ENCODE results near the gene CDC14B.
"Not testable (repeated sequence)": the region's sequence is repeated elsewhere in the genome, so short reads cannot be mapped to it uniquely, and the experiment has no call there.

The CDC14B gene

DNA sequence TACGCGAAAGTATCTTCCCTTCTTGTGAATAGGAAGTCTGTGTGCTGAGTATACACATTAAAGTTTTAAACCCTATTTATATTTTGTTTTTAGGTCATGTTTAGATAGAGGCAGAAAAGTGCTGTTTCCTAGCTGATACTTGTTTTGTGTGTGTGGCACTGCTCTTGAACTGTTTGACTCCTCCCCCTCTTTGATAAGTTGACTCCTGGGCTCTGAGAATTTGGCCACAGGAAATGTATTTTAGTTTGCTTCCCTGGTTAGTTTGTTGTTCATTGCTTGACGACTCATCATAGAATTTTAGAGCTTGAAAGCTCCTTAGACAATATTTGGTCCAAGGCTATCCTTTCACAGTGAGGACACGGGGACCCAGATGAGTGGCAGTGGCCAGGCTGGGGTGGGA, 2.0 kb upstream of the CDC14B start:
- no peak for DNase-seq (ENCODE audit: low spot score)

- no peak for DNase-seq (ENCODE audit: low spot score)
Measured at GRCh38 chr9:96620832-96621269, 1.2 kb upstream of the CDC14B start.

DNA sequence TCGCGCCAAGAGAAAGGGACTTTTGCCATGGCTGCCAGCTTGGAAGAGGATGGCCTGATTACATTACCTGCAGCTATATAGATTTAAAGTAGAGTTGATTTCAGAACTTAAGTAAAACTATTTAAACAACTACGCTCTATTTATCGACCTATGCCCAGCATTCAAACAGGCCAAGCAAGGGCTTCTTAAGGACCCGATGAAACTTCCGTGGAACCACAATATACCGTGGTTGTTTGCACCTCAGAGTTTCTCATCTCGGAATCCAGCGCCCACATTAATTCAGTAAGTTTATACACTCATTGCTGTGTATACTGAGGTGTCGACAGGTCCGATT, 505 bp upstream of the CDC14B start:
- no peak for DNase-seq (ENCODE audit: low spot score)

- no peak for DNase-seq (ENCODE audit: low spot score)
Measured at GRCh38 chr9:96619124-96619465, 548 bp downstream of the CDC14B start.

DNA sequence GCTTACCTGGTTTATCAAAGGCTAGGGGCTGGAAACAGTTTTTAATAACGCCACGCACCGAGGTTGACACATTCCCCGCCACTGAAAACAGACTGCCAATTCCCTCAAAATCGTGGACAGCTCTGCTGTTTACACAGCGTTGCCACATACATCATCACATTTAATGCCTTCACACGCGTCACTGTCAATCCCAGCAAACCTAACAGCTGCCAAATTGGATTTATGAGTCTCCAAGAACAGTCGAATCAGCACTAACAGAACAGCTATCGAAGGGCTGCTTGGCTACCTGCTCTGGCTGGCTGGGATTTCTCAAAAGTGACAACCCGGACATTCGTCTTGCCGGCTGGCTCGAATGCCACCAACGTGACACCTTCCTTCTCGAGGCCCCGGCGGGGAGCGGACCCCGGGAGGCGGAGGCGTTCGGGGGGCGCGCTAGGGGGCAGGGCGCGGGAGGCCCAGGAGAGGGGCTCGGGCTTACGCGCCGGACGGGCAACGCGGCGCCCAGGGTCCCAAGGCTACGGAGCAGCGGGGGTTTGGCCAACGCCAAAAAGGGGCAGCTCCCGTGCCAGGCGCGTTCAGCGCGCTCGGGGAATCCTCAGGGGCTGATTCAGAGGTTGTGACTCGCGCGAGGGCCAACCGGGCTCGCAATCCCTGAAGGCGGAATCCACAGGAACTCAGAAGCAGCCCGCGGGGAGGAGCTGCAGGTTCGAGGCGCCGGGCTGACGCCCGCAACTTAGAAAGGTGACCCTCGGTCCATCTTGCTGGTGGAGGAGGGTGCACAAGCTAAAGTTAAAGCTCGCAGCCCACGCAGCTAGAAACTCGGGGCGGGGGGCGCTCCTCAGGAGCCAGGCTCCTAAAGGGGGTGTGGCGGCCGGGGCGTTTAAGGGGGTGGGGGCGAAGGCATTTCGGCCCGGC, 1.2 kb downstream of the CDC14B start:
- DNase-seq (ENCODE audit: low spot score) = peak; percentile 57

GRCh38 chr9:96617439-96618185, 2.0 kb downstream of the CDC14B start:
- DNase-seq (ENCODE audit: low spot score) = no peak

- DNase-seq (ENCODE audit: low spot score) = no peak
Measured at GRCh38 chr9:96616817-96617438, 2.7 kb downstream of the CDC14B start.

- DNase-seq (ENCODE audit: low spot score) = no peak
Measured at GRCh38 chr9:96615411-96615810, 4.2 kb downstream of the CDC14B start.

DNA sequence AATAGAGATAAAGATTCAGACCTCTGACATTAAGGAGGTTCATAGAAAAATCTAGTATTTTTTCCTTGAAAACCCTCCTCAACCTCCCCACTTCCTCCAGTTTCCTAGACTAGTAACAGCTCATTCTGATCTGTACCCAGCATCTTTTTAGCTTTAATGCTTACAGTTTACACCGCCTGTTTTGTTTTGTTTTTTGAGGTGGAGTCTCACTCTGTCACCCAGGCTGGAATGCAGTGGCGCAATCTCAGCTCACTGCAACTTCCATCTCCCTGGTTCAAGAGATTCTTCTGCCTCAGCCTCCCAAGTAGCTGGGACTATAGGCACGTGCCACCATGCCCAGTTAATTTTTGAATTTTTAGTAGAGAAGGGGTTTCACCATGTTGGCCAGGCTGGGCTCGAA, 5.0 kb downstream of the CDC14B start:
- not testable (repeated sequence) for DNase-seq (ENCODE audit: low spot score)

DNA sequence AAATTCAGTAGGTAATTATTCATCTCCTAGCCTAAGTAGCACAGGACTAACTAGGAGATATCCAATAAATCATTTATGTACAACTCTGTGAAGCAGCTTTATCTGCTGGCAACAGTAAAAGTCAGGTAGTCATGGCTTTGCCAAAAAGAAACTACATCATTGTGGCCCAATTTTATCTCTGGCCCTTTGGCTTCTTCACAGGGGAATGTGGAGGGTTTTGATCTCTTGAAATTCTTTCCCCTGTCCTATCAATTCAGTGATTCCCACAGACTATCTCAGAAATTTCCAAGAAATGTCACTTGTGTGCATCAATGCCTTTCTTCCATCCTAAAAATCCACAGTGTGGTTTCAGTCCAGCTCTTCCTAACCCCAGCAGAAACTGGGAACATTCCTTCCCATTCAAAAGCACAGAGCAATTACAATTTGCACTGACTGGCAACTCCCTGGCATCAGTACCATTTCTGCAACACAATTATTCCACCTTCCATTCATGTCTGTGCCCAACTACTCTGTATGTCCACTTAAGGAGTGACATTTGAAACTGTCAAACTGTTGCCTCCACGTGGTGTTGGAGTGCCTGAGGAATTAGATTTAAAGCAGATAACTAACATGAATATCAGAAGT, 6.6 kb downstream of the CDC14B start:
- no peak for DNase-seq (ENCODE audit: low spot score)

DNA sequence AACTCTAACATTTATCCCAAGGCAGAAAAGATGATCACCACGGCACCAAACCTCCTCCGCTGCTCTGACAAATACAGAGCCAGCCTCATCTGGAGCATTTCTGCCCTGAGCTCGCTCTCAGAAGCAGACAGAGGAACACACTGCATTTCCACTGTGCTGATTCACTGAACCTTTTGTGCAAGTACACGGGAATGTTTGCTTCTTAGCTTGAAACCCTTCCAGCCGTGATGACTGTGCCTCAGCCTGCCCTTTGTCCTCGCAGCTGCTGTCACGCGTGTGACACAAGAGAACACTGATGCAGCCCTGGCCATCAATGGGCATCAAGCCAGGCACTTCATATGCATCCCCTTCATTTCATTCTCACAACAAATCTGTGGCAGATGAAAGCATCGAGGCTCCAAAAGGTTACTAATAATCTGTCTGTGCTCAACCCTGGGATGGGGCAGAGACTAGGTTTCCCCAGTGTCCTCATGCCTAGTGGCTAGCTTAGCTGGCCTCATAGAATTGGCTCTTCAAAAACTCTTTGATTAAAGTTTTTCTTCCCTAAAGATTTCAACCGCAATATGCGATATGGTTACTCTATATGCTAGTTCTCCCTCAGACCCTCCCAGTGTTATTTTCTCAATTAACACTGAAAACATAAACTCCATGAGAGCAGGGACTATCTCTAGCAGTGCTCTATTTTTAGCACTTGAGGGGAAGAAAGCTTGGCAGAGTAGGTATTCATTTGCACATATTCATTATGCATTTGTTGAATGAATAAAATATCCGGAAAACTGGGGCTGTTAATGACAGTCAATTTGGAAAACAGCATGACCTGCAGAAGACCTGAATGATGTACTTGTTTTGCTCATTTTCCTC, 7.3 kb downstream of the CDC14B start:
- DNase-seq (ENCODE audit: low spot score) = peak; percentile 42

DNA sequence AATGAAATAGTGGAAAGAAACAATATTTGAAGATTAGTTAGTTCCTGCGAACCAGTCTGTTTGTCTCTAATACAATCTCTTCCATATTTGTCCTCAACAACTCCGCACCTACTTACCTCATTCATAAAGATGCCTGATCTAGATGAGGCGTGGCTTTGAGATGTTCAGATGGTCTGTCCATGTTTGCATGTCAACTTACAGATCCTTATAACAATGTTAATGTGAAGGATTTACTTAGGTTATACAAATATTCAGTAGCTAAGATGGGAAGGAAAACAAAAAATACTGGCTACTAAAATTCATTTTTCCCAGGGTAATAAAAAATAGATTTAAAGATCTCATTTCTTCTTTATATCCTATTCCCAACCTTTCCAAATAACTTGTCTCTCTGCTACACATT, 8.3 kb downstream of the CDC14B start:
- DNase-seq (ENCODE audit: low spot score) = no peak

GRCh38 chr9:96609732-96610131, 9.9 kb downstream of the CDC14B start:
- DNase-seq (ENCODE audit: low spot score) = no peak

- no peak for DNase-seq (ENCODE audit: low spot score)
Measured at GRCh38 chr9:96607971-96608370, 11.7 kb downstream of the CDC14B start.

DNA sequence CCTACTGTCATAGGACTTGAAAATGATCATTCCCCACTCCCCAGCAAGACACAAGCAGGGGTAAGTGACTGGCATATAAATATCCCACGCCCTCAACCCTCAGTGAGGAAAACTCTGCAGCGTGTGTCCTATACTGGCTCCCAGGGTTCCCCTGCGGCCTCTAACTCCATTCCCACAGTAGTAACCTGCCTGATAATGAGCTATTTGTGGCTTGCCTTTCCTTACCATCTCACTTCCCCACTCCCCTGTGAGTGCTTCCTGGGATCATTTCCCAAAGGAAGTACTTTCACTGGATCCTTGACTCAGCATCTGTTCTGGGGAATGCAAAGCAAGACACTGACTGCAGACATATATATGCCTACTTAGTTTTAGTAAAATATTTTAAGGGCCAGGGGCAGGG, 14.3 kb downstream of the CDC14B start:
- no peak for DNase-seq (ENCODE audit: low spot score)

DNA sequence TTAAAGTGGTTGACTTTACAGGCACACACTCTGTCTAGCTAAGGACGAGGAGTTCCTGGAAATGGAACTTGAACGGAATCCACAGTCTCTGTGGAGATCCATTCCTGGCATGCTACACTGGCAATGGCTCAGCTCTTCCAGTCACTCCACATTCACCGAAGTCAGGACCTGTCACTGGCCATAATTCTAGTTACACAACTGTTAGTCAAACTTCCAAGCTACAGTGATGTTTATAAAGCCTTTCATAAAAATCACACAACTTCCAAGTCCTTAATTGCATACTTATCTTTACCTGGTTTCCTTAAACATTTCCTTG, 15.7 kb downstream of the CDC14B start:
- no peak for DNase-seq (ENCODE audit: low spot score)

DNA sequence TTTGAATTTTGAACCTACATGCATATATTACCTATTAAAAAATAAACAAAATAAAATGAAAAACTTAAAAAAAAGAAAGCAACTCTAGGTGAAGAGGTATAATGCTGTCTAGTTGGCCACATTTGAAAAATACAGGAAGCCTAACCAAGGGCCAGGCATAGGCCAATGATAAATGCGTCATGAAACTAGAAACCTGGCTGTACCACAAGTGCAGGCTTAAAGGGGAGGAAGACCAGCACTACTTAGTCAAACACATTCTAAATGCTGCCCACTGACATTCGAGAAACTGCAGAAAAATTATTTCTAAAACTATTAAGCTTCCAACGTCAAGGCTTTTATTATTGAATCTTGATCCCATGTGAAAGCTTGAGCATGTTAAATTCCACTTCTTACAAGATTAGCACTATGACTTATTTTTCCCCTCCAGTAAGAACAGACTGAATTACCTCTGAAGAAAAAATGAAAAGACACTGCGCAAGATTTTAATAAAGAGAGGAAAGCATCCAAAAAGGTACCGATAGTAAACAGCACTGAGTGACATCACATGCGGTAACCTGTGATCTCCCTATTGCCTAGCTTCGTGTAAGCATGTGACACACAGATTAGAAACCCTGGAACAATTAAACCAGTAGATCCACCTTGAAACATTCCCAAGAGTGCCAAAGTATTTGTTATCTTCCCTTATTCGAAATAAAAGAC, 16.2 kb downstream of the CDC14B start:
- no peak for DNase-seq (ENCODE audit: low spot score)

- DNase-seq (ENCODE audit: low spot score) = no peak
Measured at GRCh38 chr9:96599298-96599697, 20.3 kb downstream of the CDC14B start.

DNA sequence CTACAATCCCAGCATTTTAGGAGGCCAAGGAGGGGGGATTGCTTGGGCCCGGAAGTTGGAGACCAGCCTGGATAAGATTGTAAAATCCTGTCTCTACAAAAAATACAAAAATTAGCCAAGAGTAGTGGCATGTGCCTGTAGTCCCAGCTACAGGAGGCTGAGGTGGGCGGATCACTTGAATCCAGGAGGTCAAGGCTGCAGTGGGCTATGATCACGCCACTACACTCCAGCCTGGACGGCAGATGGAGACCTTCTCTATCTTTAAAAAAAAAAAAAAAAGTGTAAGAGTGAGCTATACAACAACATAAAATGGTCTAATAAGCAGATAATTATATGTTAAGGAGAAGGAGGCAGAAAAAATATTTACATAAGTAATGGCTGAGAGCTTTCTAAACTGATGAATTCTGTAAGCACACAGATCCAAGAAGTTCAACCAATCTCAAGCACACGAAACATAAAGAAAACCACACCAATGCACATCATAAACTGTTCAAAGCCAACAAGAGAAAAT, 23.0 kb downstream of the CDC14B start:
- DNase-seq (ENCODE audit: low spot score) = no peak

GRCh38 chr9:96587338-96588315, 32.0 kb downstream of the CDC14B start:
- DNase-seq (ENCODE audit: low spot score) = no peak
